ENCODE results near the gene POLG. TPM values are rescaled to one million over a fixed set of nuclear protein-coding genes. Genes with fewer than 3 reads are reported as not detected.

Gene POLG
- 10 to 100 TPM; 40.5 to 57.3 (median 49.2) TPM for total RNA-seq

- TF ChIP-seq CTCF (IDR thresholded peaks at IDR 0.05) (peak in 1 of 4 experiments; percentile 7), POLR2AphosphoS5 (IDR thresholded peaks at IDR 0.05) (peak; percentile 91), EP300 (IDR thresholded peaks at IDR 0.05) (no peak), POLR2A (IDR thresholded peaks at IDR 0.05) (peak; percentile 92 to 94)
- H3K27me3 ChIP-seq: no peaks in the 10 kb centered on the region
- H3K4me1 ChIP-seq: peaks cover 14 to 57% (median 29%) of the 10 kb centered on the region in 3 donors
- ATAC-seq: peak; percentile 97
- H3K27ac ChIP-seq: peak within 1 kb of the TSS; percentile 60 to 97 (median 94)
- 0% methylated on average over 9 to 14 of the region's 85 CpGs for WGBS, 2 donors (ENCODE audit: low coverage in 1 of 2)
- H3K4me3 ChIP-seq: peak within 1 kb of the TSS; percentile 56 to 96
- peaks cover 0 to 39% of the 10 kb centered on the region in 2 donors for H3K36me3 ChIP-seq
- H3K9me3 ChIP-seq: no peaks in the 10 kb centered on the region
These were observed at the start of gene POLG for GRCh38 chr15:89334510-89335297. POLG (minus strand) TSS chr15:89334824; CDS start chr15:89333754, 1,070 bp downstream.

GRCh38 chr15:89384176-89384604 is 49.6 kb upstream of the POLG start:
- Histone ChIP-seq H3K4me3 (no peak overlapping the region), H3K4me1 (peaks cover 0 to 11% (median 4%) of the 10 kb centered on the region in 3 donors), H3K27me3 (peaks cover 57% of the 10 kb centered on the region), H3K36me3 (no peaks in the 10 kb centered on the region), H3K9me3 (no peaks in the 10 kb centered on the region), H3K27ac (no peak overlapping the region)
- TF ChIP-seq CTCF (IDR thresholded peaks at IDR 0.05): no peak
- 80 to 100% methylated on average over 1 of the region's 3 CpGs for WGBS, 2 donors (ENCODE audit: low coverage in 1 of 2)
- no peak for ATAC-seq

- no peaks in the 10 kb centered on the region for H3K36me3 ChIP-seq
- TF ChIP-seq POLR2A (IDR thresholded peaks at IDR 0.05): no peak
- TF ChIP-seq EP300 (IDR thresholded peaks at IDR 0.05): no peak
- no peak for TF ChIP-seq CTCF (IDR thresholded peaks at IDR 0.05)
- no peak for TF ChIP-seq POLR2AphosphoS5 (IDR thresholded peaks at IDR 0.05)
- peaks cover 0 to 17% (median 10%) of the 10 kb centered on the region in 3 donors for H3K4me1 ChIP-seq
- no peak overlapping the region for H3K4me3 ChIP-seq
- H3K9me3 ChIP-seq: no peaks in the 10 kb centered on the region
- peaks cover 63% of the 10 kb centered on the region for H3K27me3 ChIP-seq
- no peak for ATAC-seq
- H3K27ac ChIP-seq: no peak overlapping the region
- 45% methylated on average over 3 of the region's 10 CpGs; no CpG with 5 or more reads in 1 of the 2 donors for WGBS, 2 donors (ENCODE audit: low coverage in 1 of 2)
These were observed 48.9 kb upstream of the POLG start for GRCh38 chr15:89383365-89384175.

- H3K9me3 ChIP-seq: no peaks in the 10 kb centered on the region
- peaks cover 72% of the 10 kb centered on the region for H3K27me3 ChIP-seq
- no peaks in the 10 kb centered on the region for H3K36me3 ChIP-seq
- H3K4me3 ChIP-seq: no peak overlapping the region
- no peak overlapping the region for H3K27ac ChIP-seq
- WGBS, 2 donors (ENCODE audit: low coverage in 1 of 2): 62 to 85% methylated on average over 8 to 10 of the region's 11 CpGs
- H3K4me1 ChIP-seq: peaks cover 0 to 27% (median 12%) of the 10 kb centered on the region in 3 donors
- no peak for ATAC-seq
- TF ChIP-seq POLR2A (IDR thresholded peaks at IDR 0.05): no peak
- no peak for TF ChIP-seq POLR2AphosphoS5 (IDR thresholded peaks at IDR 0.05)
- no peak for TF ChIP-seq EP300 (IDR thresholded peaks at IDR 0.05)
- no peak for TF ChIP-seq CTCF (IDR thresholded peaks at IDR 0.05)
These were observed 47.5 kb upstream of the POLG start for GRCh38 chr15:89381888-89382686.
